ENCODE data around the gene PSMC3IP.
"Not testable (repeated sequence)": the region's sequence is repeated elsewhere in the genome, so short reads cannot be mapped to it uniquely, and the experiment has no call there.

The PSMC3IP gene

GRCh38 chr17:42547698-42548069 lies 29.8 kb downstream of the PSMC3IP start:
- ChIA-PET CTCF (interaction anchor here (0.6 to 4.3 kb wide), 9 partner anchors 12 to 219 kb away, joined by 3 to 19 read pairs (median 5); partner anchors contain the start of gene NAGLU), POLR2A (interaction anchor here (0.6 to 2.0 kb wide), 8 partner anchors 11 to 1652 kb away, joined by 3 to 20 read pairs (median 4); partner anchors contain the start of genes CAVIN1, NAGLU, PSMC3IP and RETREG3)
- no peak overlapping the region for H3K27ac ChIP-seq (ENCODE audit: extremely low read depth, low read depth, low read length)
- H3K9me3 ChIP-seq (ENCODE audit: control insufficient read depth, insufficient read depth, low read depth, low read length) = no peaks in the 10 kb centered on the region
- H3K36me3 ChIP-seq (ENCODE audit: control insufficient read depth in 2 of 2, insufficient read depth in 1 of 2, low read length in 2 of 2) = peaks cover 4 to 19% of the 10 kb centered on the region in 2 experiments; a peak in 2 of 3 replicates
- peaks cover 4% of the 10 kb centered on the region; the same call in 1 of the 2 replicates for H3K4me1 ChIP-seq (ENCODE audit: control insufficient read depth, insufficient read depth, low read length)
- no peak overlapping the region for H3K4me3 ChIP-seq (ENCODE audit: low read depth, low read length)
- TF ChIP-seq TRIM28 (IDR thresholded peaks at IDR 0.05; ENCODE audit: borderline replicate concordance, low read length) = no peak
- no peak for TF ChIP-seq SALL2 (tag by site-specific recombination; IDR thresholded peaks at IDR 0.05; ENCODE audit: borderline replicate concordance)
- TF ChIP-seq AEBP2 (tag by site-specific recombination; IDR thresholded peaks at IDR 0.05; ENCODE audit: borderline replicate concordance) = no peak
- no peak for TF ChIP-seq ZNF777 (tag by site-specific recombination; IDR thresholded peaks at IDR 0.05; ENCODE audit: borderline replicate concordance)
- no peak for TF ChIP-seq REPIN1 (tag by site-specific recombination; IDR thresholded peaks at IDR 0.05; ENCODE audit: low read depth)
- no peak for TF ChIP-seq PRDM2 (tag by site-specific recombination; IDR thresholded peaks at IDR 0.05; ENCODE audit: borderline replicate concordance)

GRCh38 chr17:42547001-42547461 lies 30.5 kb downstream of the PSMC3IP start:
- POLR2A ChIA-PET = interaction anchor here (0.6 to 2.0 kb wide), 6 partner anchors 7 to 1653 kb away, joined by 3 to 20 read pairs (median 4); partner anchors contain the start of genes NAGLU, RETREG3 and TUBG1
- H3K4me3 ChIP-seq (ENCODE audit: low read depth, low read length) = no peak overlapping the region
- no peak for TF ChIP-seq ZNF2 (tag by site-specific recombination; IDR thresholded peaks at IDR 0.05)
- no peak for TF ChIP-seq ZNF626 (tag by site-specific recombination; IDR thresholded peaks at IDR 0.05)
- H3K36me3 ChIP-seq (ENCODE audit: control insufficient read depth in 2 of 2, insufficient read depth in 1 of 2, low read length in 2 of 2) = peaks cover 9 to 25% of the 10 kb centered on the region in 2 experiments; a peak in 2 of 3 replicates
- CTCF ChIA-PET = interaction anchor here (1.5 to 4.3 kb wide), 3 partner anchors 11 to 219 kb away, joined by 5 to 19 read pairs (median 5); partner anchors contain the start of gene NAGLU
- no peaks in the 10 kb centered on the region for H3K9me3 ChIP-seq (ENCODE audit: control insufficient read depth, insufficient read depth, low read depth, low read length)
- peaks cover 4% of the 10 kb centered on the region; the same call in 1 of the 2 replicates for H3K4me1 ChIP-seq (ENCODE audit: control insufficient read depth, insufficient read depth, low read length)
- H3K27ac ChIP-seq (ENCODE audit: extremely low read depth, low read depth, low read length) = no peak overlapping the region

- CTCF ChIA-PET = interaction anchor here (4.3 kb wide), 1 partner anchor 10 kb away, joined by 19 read pairs; the partner anchor contains the start of gene NAGLU
- peaks cover 9 to 34% of the 10 kb centered on the region in 2 experiments; a peak in 2 of 3 replicates for H3K36me3 ChIP-seq (ENCODE audit: control insufficient read depth in 2 of 2, insufficient read depth in 1 of 2, low read length in 2 of 2)
- POLR2A ChIA-PET = interaction anchor here (1.4 to 1.6 kb wide), 2 partner anchors 9 to 19 kb away, joined by 3 read pairs; no protein-coding TSS in a partner anchor
- not testable (repeated sequence) for H3K4me3 ChIP-seq (ENCODE audit: low read depth, low read length); H3K27ac ChIP-seq (ENCODE audit: extremely low read depth, low read depth, low read length); H3K4me1 ChIP-seq (ENCODE audit: control insufficient read depth, insufficient read depth, low read length); H3K9me3 ChIP-seq (ENCODE audit: control insufficient read depth, insufficient read depth, low read depth, low read length)
Measured at GRCh38 chr17:42545755-42546505, 31.6 kb downstream of the PSMC3IP start.
